ENCODE data around the gene TMEM176B.

Gene TMEM176B

DNA sequence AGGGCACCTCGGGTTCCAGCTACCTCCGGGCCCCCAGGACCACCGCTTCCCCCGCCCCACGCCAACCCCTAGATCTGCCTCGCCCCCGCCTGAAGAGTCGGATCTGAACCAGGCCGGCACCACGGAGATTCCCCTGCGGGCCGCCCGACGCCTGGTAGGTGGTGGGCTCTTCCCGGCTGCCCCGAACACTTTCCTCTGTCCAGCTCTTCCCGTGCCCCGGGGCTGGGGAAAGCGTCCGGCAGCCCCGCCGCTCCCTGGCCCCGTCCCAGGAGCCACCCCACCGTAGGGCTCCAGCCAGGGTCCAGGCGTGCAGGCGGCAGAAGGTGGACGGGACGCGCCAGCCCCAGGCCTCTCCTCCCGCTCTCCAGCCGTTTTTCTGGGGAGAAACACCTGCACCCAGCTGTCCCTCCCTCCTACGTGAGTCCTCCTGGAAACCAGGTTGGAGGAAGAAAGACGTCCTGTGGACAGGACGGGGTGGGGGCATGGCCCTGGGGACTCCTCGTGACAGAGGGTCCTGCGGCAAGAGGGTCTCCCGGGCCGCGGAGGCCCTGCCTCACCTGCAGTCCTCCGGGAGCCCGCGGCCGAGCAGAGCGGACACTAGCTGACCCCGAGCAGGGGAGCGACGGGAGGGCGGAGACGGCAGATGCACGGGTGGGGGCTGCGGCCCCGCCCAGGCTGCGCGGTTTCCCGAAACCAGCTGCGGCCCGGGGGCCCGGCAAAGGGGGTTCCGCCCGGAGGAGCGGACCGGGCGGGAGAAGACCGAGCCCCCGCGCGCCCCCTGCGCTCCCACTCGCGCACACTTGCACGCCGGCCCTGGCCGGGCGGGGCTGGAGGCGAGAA is at the start of gene TMEM176B:
Gene TMEM176B, minus strand, starts transcription at position 624 of the 840 bp plus-strand sequence. CDS start 3,795 bp downstream, outside the sequence.
- DNase-seq (ENCODE audit: low read depth in 3 of 3, low spot score in 1 of 3) = no peak

DNA sequence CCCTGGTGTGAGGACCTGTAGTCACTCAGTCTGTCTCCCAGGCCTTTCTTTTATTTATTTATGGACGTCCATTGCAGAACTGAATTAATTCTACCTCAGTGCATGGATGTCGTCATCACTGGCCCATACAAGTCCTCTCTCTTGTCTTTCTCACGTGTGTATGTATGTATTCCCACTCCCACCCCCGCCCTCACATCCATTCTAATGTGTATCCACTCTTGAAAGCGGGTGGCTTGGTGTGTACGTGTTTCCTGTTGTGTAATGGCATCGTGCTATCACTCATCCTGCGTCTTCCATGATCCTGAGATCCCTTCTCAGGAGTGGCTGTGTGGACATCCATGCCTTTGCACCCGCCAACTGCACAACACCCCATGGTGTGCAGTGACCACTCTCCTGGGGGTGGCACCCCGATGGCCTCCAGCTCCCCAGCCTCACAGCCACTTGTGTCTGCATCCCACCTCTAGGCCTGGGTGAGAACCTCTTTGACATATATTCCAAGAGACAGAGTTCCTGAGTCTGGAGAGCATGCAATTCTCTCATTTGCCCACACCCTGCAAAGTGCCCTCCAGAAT is 49.1 kb upstream of the TMEM176B start:
- no peak for DNase-seq (ENCODE audit: low read depth in 3 of 3, low spot score in 1 of 3)

DNA sequence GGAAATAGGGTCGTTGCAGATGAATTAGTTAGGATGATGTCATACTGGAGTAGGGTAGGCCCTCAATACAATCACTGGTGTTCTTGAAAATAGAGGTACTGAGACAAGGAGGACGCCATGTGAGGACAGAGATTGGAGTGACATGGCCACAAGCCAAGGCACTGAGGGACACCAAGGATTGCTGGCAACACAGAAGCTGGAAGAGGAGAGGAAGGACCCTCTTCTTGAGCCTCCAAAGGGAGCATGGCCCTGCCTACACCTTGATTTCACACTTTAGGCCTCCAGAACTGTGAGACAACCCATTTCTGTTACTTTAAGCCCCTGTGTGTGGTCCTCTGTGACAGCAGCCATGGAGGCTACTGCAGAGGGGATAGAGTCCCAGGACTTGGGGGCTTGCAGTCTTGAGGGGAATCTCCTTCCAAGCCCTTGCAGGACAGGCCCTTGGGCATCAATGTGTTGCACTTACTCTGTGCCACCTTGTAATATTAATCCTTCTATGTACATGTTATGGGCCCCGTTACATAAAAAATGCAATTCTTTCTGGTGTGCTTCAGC is 48.5 kb upstream of the TMEM176B start:
- no peak for DNase-seq (ENCODE audit: low read depth in 3 of 3, low spot score in 1 of 3)

DNA sequence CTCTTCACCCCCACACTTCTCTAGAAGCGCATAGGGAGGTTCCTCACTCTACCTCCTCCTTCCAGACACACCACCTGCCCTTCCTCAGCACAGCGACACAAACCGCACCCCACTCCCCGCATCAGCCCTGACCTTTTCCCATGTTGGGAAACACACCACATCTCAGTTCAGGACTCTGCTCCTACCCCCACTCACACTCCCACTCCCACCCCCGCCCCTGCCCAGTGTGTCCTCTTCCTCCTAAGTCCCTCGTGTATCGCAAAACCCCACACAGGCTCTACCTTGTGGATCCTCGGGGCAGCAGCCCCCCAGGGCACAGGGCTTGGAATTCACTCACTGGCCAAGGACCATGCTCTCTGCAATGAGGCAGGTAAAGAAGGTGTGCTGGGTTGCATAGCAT is 47.9 kb upstream of the TMEM176B start:
- DNase-seq (ENCODE audit: low read depth in 3 of 3, low spot score in 1 of 3) = no peak

DNA sequence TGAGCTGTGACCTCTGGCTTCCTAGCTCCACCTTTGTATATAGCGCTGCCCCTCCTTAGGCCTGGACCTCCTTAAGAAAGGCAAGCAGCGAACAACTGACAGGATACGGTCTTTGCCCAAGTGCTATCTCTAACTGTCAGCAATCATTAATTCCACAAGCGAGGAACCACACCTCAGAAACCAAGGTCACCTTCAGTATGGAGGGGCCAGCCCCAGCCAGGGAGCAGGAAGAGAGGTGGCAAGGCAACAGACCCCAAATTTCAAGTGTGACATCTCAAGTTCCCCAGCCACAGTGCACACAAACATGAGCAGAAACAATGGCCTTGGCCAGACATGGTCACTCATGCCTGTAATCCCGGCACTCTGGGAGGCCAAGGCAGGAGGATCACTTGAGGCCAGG is 47.4 kb upstream of the TMEM176B start:
- DNase-seq (ENCODE audit: low read depth in 3 of 3, low spot score in 1 of 3) = no peak

DNA sequence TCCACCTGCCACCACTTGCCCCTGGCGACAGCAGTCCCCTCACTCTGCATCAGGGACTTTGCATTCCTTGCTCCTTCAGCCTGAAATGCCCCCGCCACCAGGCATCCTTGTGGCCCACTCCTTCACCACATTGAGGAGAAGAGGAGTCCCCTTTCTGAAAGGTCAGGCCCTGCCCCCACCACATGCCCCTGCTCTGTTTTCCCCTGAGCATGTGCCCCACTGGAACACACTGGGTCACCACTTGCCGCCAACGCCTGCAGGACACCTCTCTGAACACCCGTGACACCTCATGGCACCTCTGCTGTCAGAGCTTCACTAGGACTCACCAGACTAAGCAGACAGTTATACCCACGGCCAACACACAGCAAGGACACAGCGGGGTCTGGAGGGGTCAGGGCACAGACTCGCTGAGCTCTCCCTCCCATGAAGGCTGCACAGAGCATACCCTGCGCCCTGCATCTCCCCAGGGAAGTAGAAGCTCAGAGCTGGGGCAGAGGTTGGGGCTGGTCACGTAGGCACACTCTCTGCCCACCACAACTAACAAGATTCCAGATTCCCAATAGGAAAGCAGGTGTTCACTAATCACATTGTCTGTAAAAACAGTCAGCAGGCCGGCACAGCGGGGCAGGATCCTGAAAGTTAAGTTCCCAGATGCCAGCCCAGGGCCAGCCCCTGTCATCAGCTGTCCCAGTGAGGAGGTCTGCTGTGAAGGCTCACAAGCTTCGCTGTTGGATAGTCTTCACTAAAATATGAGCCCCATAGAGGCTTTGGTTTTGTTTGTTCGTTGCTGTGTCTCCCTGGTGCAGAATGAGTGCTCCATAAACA is 46.3 kb upstream of the TMEM176B start:
- DNase-seq (ENCODE audit: low read depth in 3 of 3, low spot score in 1 of 3) = no peak

DNA sequence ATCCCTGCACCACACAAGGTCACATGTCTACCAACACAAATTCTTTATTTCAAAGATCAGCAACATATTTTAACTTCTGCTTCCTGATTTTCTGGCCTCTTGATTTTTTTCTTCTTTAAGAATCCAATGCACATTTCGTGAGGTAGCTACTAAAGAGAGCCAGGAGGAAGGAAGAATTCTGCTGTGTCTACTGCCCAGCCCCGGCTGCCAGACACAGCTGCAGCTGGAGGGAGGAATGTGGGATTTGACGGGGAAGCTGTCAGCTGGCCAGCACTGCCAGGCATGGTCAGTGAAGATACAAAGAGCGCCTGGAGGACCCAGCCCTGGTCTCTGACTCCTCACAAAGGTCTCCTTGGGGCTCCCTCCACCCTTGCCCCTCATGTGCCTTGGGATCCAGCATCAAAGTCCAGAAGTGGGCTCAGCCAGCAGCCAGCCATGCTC is 45.3 kb upstream of the TMEM176B start:
- no peak for DNase-seq (ENCODE audit: low read depth in 3 of 3, low spot score in 1 of 3)

DNA sequence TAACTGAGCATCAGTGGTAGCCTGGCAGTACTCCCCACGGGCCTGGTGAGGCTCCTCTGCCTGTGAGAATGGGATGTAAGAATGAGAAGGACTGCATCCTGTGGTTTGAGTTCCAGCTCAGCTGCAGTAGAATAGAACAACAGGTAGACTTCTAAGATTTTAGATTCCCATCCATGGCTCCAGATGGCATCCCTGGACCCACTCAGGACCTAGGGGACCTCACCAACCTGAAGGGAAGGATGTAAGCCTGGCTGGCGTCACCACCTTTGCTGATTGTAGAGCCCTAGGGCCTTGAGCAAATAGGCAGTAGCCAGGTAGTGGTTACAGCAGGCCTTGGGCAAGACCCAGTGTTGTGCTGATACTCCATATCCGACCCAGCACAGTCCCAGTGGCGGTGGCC is 42.6 kb upstream of the TMEM176B start:
- DNase-seq (ENCODE audit: low read depth in 3 of 3, low spot score in 1 of 3) = no peak

DNA sequence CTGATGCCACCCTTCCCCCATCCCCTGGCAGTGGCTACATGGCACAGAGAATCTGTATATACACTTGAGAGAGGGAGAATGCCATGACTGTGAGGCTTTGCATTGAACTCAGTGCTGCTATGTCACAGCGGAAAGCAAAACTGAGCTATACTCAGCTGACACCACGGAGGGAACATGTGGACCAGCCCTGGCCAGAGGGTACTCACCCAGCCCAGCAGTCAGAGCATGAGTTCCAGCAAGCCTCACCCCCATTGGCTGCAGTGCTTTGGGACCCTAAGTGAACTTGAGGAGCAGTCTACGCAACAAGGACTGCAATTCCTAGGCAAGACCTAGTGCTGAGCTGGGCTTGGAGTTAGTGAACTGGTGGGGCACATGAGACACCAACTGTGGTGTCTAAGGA is 41.9 kb upstream of the TMEM176B start:
- DNase-seq (ENCODE audit: low read depth in 3 of 3, low spot score in 1 of 3) = no peak

DNA sequence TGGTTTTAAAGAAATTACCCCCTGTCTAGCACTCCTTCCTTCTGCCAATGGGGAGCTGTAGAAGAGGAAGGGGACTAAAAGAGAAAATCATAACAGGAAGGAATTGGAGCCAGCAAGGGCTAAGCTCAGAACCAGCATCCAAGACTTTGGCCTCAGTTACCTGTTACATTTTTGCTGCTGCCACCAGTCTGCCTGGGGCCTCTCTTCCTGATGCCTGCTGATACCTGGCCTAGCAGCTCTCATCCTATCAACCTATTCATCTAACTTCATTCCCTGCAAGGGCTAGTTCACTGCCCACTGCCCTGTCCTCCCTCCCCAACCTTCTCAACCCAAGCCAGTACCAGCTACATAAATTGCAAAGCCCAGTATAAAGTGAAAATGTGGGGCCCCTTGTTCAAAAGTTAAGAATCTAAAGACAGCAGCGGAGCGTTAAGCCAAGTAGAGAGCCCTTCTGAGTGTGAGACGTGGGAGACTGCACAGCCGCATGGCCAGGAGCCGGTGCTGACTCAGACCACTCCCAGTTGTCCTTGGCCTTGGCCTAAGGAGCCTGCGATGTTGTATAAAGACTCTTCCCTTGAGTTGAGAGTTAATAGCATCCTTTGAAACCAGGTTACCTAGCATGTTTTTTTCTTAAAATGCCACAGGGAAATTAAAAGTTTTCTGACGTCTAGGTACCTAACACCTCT is 38.9 kb upstream of the TMEM176B start:
- no peak for DNase-seq (ENCODE audit: low read depth in 3 of 3, low spot score in 1 of 3)

DNA sequence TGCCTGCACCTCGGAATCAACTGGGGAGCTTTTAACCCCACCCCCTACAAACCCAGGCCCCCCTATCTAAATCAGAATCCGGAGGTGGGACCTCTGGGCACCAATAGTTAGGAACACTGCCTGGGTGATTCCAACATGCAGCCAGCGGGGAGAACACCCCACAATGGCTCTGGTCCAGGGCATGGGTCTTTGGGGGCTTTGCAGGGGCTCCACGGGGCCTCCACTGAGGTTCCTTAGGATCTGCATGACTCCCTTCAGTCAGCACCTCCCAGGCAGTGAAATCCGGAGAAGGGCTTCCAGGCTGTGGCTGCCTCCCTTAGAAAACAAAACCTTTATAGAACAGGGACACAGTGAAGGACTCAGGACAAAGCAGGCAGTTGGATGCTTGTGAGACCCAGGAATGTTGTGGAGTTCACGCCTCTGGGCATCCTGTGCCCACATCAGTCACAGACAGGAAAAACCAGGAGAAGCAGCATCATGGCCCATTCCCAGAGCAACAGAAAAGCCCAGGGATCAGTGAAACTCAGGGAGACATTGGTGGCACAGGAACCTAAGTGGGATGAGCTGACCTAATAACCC is 35.6 kb upstream of the TMEM176B start:
- no peak for DNase-seq (ENCODE audit: low read depth in 3 of 3, low spot score in 1 of 3)

DNA sequence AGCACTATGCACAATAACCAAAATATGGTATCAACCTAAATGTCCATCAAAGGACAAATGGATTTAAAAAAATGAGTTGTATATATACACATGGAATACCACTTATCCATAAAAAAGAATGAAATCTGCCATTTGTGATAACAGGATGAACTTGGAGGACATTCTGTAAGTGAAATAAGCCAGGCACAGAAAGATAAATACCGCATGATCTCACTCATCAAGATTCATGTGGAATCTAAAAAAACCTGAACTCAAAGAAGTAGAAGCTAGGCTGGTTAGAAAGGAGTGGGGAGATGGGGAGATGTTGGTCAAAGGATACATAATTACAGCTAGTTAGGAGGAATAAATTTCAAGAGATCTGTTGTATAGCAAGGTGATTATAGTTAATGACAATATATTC is 34.9 kb upstream of the TMEM176B start:
- no peak for DNase-seq (ENCODE audit: low read depth in 3 of 3, low spot score in 1 of 3)

DNA sequence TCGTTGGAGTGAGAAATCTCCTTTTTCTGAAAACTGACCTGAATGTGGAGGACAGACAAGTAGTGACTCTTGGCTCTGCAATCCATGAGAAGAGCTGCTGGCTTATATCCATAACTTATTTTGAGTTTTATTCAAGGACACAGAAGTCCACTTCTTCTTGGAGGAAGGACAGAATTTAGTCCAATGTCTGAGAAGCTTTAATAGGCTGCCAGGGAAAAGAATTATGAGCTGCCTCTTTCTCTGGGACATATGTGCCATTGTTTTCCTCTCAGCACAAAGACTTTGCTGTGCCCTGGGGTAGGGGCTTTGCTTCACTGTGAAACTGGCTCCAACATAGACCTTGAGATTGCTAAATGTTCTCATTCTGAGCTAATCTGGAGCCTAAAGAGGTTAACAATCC is 31.7 kb upstream of the TMEM176B start:
- no peak for DNase-seq (ENCODE audit: low read depth in 3 of 3, low spot score in 1 of 3)

DNA sequence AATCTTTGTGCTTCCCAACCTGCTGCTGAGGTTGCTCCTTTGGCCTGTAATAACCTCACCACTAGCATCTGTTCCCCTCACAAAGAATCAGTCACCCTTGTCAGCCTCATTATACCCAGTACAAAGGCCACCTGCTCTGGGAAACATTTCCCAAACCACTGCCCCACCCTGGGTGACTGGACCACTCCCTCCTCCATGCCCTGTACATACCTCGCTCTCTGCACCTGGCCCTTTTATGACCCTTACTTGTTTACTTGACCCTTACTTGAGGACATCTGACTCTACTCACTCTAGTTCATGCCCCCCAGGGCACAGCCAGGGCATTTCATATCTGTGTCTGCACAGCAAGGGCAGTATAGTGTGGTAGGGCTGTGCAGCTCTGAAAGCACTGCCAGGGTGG is 30.8 kb upstream of the TMEM176B start:
- no peak for DNase-seq (ENCODE audit: low read depth in 3 of 3, low spot score in 1 of 3)

DNA sequence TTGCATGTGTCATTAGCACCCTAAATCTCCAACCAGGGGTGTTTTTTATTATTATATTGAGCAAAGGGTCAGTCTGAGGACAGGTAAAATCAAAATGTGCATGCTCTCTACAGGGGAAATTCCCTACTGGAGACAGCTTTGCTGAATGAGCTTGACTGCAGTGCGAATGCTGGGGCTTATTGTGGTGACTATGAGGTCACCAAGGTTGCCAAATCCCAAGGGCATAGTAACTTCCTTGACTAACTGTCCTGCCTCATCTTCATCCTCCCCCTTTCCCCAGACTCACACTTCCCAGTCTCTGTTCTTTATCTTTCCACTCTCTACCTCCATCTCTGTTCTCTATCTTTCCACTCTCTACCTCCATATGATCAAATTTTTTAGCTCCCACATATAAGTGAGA is 29.3 kb upstream of the TMEM176B start:
- no peak for DNase-seq (ENCODE audit: low read depth in 3 of 3, low spot score in 1 of 3)

DNA sequence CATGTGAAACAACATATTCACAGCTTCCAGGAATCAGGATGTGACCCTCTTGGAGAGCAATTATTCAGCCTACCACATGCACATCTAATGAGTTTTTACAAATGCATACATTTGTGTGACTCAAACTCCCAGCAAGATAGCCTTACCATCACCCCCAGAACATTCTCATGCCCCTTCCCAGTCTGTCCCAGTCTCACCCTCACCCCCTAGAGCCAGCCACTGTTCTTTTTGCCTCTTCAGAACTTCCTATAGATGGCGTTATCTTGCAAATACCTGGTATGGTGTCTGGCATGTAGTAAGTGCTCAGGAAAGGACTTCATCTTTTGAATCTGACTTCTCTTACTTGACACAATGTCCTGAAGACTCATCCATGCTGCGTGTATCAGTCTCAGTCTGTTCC is 28.2 kb upstream of the TMEM176B start:
- no peak for DNase-seq (ENCODE audit: low read depth in 3 of 3, low spot score in 1 of 3)

DNA sequence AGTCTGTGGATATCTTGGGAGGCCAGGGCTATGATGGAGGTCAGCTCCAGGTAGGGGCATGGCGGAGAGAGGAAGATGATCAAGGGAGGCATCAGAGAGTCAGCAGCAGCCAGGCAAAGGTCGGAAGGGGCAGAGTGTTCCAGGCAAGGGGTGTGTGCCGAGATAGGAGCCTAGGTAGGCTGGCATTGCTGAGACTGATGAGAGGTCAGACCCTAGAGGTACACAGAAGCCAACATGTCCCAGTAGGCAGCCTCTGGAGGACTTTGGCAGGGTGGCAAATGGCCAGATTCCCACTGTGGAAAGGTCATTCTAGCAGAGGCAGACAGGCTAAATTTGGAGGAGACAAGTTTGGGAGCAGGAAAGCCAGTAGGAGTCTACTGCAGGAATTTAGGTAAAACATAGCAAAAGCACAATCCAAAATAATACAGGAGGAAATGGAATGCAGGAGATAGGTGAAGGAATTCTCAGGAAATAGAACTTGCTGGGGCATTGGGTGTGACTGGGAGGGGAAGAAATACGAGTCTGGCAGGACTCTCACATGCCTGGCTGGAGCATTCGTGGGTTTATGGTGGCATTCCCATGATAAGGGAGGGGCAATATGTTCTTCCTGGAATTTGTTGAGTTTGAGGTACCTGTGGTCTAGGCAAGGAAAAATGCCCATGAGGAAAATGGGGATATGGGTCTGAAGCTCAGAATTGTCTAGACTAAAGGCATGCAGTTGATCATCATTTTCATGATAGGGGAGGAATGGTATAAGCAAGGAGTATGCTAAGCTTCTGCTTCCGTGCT is 26.1 kb upstream of the TMEM176B start:
- DNase-seq (ENCODE audit: low read depth in 3 of 3, low spot score in 1 of 3) = no peak

DNA sequence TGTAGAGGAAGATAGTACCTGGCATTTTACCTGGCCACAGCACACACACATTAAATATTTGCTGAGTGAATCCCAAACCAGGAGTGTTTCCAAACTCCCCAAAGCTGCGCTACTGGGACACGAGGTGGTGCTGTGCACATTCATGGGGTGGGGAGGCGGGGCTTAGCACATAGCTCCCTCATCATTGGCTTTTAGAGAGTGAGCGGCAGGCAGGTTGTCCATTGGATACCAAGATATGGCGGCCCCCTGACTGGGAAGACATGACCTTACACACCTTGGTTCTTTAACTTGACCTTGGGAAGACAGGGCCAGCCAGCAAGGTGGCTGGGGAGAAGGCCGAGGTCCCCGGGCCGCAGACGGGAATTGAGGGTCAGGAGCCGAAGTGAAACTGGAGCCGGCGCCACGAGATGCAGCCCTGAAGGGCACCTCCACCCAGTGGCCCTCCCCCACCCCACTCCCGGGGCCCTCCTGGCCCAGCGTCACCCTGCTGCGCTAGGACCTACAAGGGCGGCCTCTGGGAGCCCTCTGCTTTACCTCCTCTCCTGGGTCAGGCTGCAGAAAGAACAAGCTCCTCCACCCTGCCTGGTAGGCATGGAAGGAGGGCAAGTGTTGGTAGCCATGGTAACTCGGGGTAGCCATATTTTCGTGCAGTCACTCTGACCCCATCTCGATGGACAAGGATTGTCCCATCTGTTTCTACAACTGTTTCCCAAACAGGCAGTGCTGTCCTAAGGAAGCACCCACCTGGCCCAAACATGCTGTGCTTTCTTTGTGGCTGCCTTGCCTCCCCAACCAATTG is 24.4 kb upstream of the TMEM176B start:
- no peak for DNase-seq (ENCODE audit: low read depth in 3 of 3, low spot score in 1 of 3)

DNA sequence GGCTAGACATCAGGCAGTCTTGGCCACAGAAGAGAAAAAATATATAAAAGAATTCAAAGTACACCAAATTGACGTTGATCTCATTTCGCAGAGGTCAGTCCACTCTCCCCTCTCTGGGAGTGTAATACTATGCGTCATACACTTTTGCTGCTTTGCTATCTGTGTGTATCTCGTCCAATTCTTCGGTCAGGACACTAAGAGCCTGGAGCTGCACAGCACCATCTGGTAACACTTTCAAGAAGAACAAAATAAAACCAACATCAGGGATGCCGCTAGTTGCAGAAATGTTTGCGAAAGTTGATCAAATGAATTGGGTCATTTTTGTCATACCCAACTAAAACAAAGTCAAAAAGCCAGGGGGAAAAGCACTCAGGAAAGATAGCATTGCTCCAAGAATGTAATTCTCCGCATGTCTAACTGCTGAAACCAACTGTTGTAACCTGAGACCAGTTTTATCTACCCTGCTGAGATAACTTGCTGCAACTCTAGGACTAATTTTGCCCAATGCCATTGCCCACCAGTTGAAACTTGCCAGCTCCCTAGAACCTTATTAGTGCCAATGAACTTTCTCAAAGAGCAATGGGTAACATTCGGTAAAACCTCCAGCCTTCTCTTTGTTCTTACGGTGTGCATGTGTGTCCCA is 23.4 kb upstream of the TMEM176B start:
- DNase-seq (ENCODE audit: low read depth in 3 of 3, low spot score in 1 of 3) = no peak
